Posterior vena cava (tissue), 2 donors: ENCODE measurements around the gene CREBBP. TPM values are rescaled to one million over a fixed set of nuclear protein-coding genes. Genes with fewer than 3 reads are reported as not detected.
A peak's percentile ranks its signal among the peaks of the same experiment; 100 is the strongest.

Experiments used
- DNase-seq: peaks from one replicate; pipeline ENCODE4 v3.0.0-alpha.2; 2020; ENCODE audit warnings: low spot score
- intact Hi-C, 2 donors: fragments of 100-400 bp; cut with DNase I; formaldehyde crosslinking; loops; one replicate each; pipeline versions ENCODE4 v1.14.1 to v1.14.2; 2022 to 2023
- total RNA-seq, 2 donors: library from RNA; stranded (reverse); fragmentation: NEBNext Ultra II Directional; extraction: Animal tissue kit (Norgen Biotek cat#: 25700); gene quantifications; one replicate each; pipeline ENCODE4 v1.2.1, GENCODE V29; 2021
- donor health status: DM: yes; HTN: yes; CAD: no.
- donor health status: DM: yes; HTN: yes; CAD: no.

Gene CREBBP
- total RNA-seq, 2 donors from 2014 or later, result 48.4 to 56.8 TPM

DNA sequence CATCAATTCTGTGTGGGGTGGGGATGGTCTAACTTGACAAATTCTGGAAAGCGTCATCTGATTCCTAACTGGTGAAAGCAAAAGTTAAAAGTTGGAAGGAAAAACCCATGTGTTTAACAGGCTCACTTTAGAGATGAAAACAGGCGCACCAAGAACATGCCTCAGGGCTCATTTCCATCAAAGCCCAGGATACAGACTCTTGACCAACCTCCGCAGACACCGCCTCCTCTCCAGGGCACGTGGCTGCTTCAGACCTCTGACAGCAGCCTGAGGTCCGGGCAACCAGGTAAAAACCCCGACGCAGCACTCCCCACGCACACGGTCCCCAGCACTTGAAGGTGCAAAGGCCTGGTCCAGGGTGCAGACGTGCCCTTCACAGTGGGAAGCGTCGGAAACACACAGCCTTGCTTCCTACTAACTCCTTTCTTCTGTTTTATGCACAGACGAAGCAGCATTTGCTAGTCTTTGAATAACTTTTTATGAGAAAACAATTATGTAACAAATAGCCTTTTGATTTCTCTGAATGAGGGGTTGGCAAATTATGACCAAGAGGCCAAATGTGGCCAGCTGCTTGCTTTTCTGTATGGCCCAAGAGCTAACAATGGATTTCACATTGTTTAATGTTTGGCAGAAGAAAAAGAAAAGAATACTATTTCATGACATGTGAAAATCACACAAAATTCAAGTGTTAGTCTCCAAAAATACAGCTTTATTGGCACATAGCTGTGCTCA lies 119.0 kb downstream of the CREBBP start:
- intact Hi-C loops, result loop anchor here in 1 of 2 donors (5.0 to 10.0 kb wide), 3 partner anchors 73 to 809 kb away; no protein-coding TSS in a partner anchor
- no peak for DNase-seq

DNA sequence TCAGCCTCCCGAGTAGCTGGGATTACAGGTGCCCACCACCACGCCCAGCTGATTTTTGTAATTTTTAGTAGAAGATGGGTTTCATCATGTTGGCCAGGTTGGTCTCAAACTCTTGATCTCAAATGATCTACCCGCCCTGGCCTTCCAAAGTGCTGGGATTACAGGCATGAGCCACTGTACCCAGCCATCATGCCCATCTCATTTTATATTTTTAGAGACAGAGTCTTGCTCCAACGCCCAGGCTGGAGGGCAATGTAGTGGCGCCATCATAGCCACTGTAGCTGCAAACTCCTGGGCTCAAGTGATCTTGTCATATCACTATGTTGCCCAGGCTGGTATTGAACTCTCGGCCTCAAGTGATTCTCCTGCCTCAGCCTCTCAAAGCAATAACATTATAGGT lies 120.0 kb downstream of the CREBBP start:
- peak; percentile 40 for DNase-seq
- intact Hi-C loops, result loop anchor here in 1 of 2 donors (5.0 to 10.0 kb wide), 3 partner anchors 74 to 808 kb away; no protein-coding TSS in a partner anchor

DNA sequence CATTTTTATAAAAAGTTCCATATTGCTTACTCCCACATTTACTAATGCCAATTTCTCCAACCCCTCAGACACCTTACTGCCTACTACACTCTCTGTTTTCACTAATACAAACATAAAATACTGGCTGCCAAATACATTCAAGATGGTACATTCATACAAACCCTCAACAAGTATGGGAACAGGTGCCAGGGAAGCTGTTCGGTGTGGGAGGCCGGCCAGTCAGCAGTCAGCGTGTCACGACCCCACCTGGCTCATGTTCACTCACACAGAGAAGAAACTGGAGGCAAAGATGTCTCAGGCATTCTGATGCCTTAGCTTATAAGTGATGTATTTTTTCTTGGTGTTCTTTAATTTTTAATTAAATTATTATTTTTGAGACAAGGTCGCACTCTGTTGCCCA lies 120.8 kb downstream of the CREBBP start:
- intact Hi-C loops, result loop anchor here in 1 of 2 donors (5.0 to 10.0 kb wide), 3 partner anchors 75 to 807 kb away; no protein-coding TSS in a partner anchor
- no peak for DNase-seq

DNA sequence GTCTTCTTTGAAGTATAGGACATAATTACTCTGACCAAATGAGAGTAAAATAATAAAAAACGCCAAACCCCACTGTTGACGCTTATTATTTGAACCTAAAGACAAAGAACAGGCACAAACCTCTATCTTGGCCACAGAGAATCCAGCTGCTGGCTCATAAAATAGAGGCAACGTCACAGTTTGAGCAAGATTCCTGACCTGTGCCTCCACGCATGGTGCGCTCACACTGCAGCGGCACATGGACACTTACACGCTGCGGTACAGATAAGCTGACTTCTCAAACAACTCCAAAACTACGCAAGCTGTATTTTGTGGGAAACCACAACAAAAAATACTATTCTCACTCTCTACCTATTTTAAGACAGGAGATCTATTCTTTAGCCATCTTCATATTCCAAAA lies 124.4 kb downstream of the CREBBP start:
- DNase-seq, result peak; percentile 23
- intact Hi-C loops, result no loop called here

DNA sequence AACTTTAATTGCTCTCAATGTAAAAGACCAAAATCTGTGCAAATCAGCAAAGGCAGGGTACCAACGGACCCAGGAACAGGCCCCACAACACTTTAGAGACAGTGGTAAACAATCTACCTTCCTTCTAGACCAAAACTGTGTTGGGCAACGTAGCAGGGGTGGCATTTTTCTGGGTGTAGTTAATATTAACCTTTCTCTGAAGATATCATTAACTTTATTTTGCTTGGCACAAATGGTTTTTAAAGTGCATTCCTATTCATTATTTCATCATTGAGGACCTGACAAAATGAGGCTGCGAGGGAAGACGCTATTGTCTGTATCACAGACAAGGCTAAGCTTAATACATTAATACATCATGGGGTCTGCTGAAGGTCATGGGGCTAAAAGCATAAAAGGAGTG lies 125.3 kb downstream of the CREBBP start:
- DNase-seq, result no peak
- intact Hi-C loops, result no loop called here

DNA sequence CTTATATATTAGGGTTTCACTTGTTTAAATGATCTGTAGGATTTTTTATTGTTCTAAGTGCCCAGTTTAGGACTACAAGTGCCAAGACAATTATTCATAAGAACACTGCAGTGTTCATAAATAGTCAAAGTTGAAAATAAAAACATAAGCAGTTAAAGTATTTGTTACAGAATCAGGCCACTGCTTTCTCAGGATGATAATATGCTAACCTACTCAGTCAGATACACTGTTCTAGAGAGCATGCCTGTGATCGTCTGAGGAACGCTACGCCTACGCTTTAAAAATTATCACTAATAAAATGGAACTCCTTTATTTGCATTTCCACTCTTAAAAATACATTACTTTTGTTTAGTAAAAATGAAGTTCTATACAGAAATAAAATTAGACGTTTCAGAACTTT lies 125.7 kb downstream of the CREBBP start:
- intact Hi-C loops, result no loop called here
- DNase-seq, result no peak

DNA sequence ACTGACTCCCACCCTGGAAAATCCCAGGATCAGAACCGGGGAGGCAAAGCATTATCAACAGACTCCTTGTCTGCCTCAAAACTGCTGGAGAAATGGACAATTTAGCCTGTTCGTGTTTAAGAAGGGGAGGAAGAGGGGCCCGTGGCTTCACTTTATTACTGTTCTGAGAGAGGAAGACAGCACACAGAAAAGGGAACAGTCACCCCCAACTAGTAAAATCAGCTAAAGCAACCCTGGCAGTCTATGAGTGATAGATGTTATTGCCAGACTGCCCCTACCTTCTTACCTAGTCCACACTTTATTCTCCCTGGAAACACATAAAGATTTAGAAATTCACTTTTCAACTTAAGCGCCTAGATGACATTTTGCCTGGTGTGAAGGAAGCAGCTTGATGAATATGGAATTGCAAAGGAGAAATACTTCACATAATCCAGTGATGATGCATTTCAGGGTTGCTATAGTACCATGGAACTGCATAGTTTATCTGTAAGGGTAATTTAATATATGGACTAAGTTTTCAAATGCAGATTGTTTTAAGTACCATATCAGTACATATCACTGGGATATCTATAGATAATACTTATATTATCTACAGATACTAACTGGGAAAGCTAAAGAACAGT lies 126.3 kb downstream of the CREBBP start:
- intact Hi-C loops, result no loop called here
- DNase-seq, result no peak

DNA sequence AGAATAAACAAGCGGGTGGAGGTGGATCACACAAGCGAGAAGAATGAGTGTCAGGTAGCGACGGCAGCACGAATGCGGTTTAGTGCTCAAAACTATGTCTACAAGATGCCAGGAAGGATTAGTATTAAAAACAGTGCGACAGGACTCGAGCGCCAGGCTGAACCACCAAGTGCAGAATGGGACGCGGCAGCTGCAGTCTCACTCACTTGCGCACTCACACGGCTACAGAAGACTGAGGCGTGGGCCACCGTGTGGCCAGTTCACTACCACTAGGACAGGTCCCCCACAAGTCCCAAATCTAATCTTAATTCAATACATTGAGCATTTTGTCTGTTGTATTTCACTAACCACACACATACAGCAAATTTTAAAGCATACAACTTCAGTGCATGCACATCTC lies 127.5 kb downstream of the CREBBP start:
- DNase-seq, result peak; percentile 43
- intact Hi-C loops, result no loop called here

DNA sequence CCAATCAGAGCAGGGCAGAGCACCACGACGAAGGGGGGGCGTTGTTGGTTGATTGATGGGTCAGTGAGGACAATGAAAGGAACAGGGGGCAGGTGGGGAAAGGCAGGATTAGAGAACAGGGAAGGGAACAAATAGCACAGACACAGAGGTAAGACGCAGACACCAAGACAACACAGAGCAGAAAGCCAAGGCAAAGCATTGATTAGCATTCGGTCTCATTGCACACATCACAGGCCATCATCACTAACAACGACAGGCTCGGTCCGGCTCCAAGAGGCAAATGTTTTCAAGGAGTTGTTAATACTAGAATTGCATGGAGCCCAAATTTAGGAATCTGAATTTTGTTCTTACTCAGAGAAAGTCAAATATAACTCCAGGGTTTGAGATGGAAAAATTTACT lies 128.6 kb downstream of the CREBBP start:
- intact Hi-C loops, result no loop called here
- no peak for DNase-seq

DNA sequence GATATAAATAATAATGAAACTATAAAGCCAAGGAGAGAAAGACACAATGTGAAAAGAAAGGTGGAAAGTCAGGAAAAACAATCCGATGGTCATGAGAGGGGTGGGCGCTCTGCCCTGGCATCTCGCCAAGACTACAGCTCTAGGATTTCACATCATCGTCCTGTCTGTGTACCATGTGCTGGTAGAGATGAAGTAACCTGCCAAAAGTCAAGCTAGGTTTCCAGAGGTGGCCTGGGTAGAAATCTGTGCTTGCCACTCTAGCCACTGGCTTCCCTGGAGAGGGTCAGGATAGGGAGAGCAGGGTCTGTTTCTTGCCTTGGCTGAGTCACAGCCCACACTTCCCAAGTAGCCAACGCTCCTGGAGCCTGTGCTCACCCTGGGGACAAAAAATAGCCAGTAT lies 132.2 kb downstream of the CREBBP start:
- intact Hi-C loops, result no loop called here
- peak; percentile 26 for DNase-seq

DNA sequence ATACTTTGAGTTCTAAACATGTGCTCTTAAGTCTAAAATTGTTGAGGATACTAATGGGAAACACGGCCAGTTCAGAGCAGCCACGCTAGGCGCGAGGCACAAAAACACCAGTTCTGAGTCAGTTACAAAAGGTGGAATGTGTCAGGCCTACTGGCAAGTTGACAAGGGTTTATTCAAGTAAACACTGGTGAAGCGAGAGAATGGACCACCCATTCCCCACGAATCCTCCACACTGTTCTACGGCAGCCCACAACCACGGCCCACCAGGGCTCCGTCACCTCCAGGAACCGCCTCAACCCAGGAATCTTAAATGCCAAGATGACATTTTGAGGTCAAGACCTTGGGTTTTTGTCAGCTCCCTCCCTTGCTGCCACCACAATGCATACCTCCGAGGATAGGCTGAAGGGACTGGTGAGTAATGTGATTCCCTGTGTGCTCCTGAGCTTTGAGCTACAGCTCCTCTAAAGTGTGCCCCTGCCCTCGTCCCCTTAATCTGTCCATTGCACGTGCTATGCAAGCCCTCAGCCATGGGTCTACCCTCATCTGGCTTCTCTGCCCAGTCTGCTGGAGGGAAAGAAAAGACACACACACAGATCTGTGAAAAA lies 134.7 kb downstream of the CREBBP start:
- peak; percentile 36 for DNase-seq
- intact Hi-C loops, result no loop called here

DNA sequence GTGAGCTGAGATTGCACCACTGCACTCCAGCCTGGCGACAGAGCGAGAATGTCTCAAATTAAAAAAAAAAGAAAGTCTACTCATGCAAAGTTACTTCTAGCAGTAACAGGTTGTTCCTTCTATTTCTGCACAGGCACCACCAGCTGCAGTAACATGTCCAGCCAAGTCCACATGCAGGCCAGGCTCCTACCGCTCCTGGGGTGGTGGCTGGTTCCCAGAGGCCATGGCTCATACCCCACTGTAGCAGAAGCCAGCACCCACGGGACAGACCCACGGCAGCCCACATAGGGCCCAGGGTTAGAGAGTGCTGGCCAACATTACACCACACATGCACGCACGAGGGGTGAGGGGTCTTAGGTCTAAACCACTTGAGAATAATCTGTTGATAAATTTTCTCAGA lies 136.5 kb downstream of the CREBBP start:
- DNase-seq, result peak; percentile 30
- intact Hi-C loops, result no loop called here

DNA sequence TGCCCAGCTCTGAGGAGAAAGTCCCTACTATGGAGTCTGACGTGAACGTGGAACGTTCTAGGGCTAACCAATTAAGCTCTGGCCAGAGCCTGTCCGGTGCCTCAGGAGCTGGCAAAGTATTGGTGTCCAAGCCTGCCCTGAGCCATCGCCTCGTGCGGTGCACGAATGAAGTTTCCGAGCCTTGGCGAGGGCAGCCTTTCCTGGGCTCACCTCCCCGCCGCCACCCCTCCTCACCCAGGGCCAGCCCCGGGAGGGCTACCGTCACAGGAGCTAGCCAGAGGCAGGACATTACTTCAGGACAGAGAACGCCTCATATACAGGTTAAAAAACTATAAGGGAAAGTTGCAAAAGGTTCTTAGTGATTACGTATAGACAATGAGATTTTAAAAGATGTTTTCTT lies 139.6 kb downstream of the CREBBP start:
- peak; percentile 45 for DNase-seq
- intact Hi-C loops, result no loop called here

DNA sequence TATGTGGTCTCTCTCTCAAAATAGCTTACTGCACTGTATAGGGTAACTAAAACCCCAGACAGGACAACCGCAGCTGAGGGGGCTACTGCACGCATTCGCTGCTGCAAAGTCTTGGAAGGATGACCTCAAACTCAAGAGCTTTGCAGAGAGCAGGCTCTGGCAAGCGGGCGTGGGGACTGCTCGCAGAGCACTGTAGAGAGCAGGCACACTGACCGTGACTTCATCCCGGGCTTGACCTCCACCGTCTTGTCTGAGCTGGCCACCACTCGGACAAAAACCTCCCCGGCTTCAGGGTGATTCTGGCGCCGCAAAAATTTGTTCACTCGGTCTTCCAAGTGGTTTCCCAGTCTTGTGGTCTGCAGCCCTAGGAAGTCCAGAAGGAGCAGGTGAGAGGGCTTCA lies 140.3 kb downstream of the CREBBP start:
- intact Hi-C loops, result no loop called here
- peak; percentile 45 for DNase-seq

DNA sequence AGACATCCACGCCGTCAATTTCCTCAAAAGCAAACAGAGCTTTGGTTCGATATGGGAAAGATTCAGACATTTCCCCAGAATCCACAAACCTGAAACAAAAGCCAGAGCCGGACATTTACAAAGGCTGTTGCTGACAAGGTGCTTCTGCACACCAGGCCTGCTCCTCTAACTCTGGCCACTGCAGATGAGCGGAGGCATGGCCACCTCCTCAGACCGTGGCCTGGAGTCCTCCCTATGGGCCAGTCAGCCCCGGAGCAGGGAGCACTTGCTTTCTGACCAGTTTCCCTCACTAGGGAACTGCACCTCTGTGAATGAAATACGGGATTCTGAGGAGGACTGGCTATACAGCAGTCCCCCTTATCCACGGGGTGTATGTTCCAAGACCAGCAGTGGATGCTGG lies 140.9 kb downstream of the CREBBP start:
- peak; percentile 25 for DNase-seq
- intact Hi-C loops, result no loop called here

DNA sequence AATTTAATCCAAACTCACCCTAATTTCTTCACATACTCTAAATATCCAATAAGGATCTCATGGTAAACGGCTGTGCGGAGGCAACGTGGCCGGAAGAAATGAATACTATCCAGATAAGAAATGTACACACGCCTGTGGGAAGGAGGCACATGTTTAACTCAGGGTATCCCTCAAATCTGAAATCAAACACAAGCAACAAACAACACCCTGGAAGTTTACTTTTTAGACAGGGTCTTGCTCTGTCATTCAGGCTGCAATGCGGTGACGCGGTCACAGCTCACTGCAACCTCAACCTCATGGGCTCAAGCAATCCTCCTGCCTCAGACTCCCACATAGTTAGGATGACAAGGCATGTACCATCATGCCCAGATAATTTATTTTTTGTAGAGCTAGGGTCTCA lies 142.0 kb downstream of the CREBBP start:
- intact Hi-C loops, result no loop called here
- no peak for DNase-seq

DNA sequence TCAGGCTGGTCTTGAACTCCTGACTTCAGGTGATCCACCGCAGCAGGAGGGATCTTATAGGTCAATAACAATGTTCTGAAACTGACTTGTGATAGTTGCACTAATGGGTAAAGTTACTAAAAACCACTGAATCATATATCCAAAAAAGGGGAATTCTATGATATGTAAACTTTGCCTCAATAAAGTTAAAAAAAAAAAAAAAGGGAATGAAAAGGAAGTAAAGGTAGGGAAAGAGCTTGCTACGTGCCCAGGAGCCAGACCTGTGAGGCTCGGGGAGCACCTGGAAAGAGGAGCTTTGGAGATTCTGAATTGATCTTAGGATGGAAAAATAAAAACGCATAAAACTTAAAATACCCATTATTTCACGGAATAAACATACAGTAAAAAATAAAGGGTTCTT lies 142.4 kb downstream of the CREBBP start:
- no peak for DNase-seq
- intact Hi-C loops, result no loop called here

DNA sequence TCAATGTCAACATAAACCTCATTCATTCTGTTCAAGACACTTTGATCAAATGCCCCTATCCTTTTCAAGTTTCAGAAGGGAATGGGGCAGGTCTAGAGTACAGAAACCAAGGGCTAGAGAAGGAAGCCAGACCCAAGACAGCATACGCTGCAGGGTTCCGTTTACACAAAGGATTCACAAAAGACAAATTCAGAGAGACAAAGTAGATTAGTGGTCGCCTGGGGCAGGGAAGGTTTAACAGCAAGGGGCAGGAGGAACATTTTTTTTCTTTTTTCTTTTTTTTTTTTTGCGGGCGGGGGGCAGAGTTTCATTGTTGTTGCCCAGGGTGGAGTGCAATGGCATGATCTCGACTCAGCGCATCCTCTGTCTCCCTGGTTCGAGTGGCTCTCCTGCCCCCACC lies 143.3 kb downstream of the CREBBP start:
- intact Hi-C loops, result no loop called here
- DNase-seq, result no peak

DNA sequence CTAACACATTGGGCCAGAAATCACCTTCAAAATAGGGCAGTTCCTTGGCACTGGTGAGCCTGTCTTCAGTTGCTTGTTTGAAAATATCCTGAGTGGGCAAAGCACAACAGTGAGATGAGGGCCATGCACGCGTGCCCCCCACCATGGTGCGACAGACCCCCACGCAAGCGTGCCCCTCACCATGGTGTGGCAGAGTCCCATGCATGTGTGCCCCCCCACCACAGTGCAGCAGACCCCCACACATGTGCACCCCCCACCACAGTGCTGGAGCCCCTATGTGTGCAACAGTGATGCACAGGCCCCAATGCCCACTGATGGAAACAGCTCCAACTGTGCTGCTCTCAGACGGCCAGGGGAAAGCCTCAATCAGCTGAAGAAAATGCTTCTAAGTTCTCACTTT lies 144.4 kb downstream of the CREBBP start:
- peak; percentile 57 for DNase-seq
- intact Hi-C loops, result no loop called here

DNA sequence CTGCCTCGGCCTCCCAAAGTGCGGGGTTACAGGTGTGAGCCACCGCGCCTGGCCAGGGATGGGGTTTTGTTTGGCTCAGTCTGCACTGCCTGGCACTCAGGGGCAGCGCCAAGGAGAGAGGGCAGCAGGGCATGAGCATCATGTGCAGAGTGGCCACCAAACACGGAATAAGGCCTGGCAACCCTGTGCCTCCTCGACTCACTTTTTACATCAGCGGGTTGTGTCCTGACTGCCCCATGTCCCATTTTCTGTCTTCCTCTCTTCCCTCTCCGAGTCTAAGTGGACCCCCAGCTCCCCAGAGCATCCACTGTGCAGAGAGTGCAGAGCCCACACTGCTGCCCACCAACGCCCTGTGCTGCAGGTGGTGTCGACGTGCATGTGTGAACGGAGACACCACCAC lies 145.0 kb downstream of the CREBBP start:
- intact Hi-C loops, result no loop called here
- DNase-seq, result peak; percentile 48

DNA sequence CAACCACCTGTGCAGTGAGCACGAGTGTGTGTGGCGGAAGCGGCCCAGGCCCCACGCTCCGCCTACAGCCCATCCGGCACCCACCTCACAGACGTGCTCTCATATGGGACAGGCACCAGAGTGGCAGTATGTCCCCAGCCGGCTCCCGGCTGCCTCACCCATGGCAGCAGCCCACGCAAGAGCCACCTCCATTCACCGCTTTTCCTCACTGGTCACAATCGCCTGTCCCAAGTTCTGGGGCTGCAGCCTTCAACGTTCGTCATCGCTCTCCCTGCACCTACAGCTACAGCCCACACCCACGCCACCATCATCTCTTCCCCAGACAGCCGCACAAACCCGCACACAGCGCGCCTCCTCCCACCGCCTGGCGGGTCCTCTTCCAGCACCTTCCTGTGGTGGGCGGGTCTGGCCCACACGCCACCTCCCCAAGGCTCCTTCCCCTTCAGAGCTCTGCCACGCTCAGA lies 145.7 kb downstream of the CREBBP start:
- intact Hi-C loops, result no loop called here
- peak; percentile 69 for DNase-seq
